Fibroblast of skin of scalp (primary cell): ENCODE measurements around the gene SLC5A1. TPM values are rescaled to one million over a fixed set of nuclear protein-coding genes. Genes with fewer than 3 reads are reported as not detected.

Experiments
- DNase-seq: peaks from one replicate; pipeline ENCODE4 v3.0.0-alpha.2; 2013
- polyA plus RNA-seq, 2 experiments: library from polyadenylated mRNA; unstranded; fragments of 120-200 nt; gene quantifications; one replicate each; pipeline ENCODE4 v1.2.1, GENCODE V29; 2013; ENCODE audit not compliant: insufficient read length in 2 of 2

The SLC5A1 gene
- not detected for polyA plus RNA-seq (2013, experiment 1 of 2; ENCODE audit: insufficient read length)
- not detected for polyA plus RNA-seq (2013, experiment 2 of 2; ENCODE audit: insufficient read length)

DNA sequence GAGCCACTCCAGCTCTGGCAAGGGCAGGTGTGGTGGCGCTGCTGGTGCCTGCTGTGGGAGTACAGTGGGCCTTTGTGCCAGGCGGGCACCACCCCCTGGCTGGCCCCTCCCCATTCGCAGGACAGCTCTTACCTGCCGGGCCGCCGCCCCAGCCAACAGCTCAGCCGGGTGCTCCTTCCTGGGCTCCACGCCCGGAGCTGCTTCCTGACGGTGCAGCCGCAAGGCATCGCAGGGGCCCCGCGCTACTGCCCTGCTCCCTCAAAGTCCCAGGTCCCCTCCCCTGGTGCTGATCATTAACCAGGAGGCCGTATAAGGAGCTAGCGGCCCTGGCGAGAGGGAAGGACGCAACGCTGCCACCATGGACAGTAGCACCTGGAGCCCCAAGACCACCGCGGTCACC is at the start of gene SLC5A1:
Gene SLC5A1, plus strand, starts transcription at position 338 of the 400 bp plus-strand sequence. Its CDS starts 21 bp downstream, at position 359.
- DNase-seq, result no peak

DNA sequence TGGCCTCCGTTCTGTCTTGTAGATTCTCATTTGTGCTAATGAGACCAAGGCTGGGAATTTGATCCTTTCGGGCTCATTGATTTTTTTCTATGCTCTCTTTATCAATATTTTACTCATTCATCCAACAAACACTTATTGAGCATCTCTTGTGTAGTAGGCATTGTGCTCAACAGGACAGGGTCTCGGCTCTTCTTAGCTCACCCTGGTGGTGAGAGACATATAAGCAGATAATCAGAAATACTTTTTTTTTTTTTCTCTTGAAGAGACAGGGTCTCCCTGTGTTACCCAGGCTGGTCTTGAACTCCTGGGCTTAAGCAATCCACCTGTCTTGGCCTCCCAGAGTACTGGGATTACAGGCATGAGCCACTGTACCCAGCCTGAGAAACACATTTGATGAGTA is 48.0 kb upstream of the SLC5A1 start:
- no peak for DNase-seq

DNA sequence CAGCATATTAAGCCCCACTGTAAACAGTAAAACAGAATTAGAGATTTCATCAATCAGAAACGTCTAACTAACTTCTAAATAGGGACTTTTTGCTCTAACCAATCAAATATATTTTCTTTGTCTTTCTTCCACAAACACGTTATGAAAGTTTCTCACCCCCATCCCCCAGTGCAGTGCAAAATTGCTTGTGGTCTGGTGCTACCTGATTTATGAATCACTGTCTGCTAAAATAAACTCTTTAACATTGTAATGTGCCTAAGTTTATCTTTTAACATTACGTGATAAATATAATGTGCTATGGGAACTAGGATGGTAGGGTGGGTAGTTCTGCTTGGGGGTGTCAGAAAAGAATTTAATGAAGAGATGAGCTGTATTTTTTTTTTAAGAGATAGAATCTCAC is 47.3 kb upstream of the SLC5A1 start:
- DNase-seq, result no peak

DNA sequence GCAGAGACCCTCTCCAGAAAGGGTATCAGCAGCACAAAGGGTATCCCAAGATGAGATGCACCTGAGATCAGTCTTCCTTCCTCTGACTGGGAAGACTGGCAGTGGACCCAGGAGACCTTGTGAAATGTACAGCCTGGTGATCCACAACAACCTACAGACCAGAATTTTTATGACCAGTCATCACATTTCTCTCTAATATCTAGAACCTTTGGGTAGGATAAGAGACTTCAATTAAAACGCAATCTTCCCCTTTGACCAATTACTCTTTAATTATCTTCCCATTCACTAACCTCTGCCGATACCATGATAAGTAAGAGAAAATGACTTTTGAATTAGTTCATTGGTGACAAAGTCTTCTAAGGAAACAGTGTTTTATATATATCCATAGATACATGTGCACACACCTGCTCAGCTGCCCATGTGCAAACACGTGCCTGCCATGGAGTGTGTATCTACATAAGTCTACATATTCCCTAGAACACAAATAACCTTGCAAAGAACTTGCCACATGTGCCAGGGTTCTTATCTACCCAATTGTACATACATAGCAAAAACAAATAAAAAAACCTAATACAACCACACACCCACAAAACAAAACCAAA is 44.2 kb upstream of the SLC5A1 start:
- DNase-seq, result no peak

DNA sequence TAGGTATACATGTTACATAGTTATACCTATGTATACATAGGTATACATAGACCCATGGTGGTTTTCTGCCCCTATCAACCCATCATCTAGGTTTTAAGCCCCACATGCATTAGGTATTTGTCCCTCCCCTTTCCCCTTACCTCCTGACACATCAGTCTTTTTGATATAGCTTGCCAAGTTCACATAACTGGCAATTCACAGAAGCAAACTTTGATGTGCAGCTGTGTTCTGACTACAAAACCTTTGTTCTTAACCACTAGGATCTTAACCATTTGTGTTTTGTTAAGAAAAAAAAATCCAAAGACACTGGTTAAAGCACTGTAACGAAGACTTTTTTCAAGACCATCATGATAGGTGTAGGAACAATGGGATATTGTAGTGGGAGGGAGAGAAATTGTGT is 42.9 kb upstream of the SLC5A1 start:
- no peak for DNase-seq

DNA sequence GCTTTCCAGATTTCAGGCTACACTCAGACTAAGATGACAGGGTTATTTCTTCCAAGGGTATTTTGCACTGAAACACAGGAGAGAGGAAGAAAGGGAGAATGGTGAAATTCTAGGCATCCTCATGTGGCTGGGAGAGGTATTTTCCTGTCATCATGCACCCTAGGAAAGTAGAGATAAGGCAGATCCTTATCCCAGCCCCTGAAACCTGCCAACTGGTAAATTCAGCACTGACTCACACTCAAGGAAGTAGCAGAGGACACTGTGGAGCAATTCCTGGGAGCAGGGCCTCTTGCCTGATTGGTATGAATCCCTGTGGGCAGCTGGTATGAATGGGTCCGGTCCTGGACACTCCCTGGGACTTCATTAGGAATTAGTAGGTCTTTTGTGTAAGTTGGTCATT is 37.6 kb upstream of the SLC5A1 start:
- peak; percentile 8 for DNase-seq

DNA sequence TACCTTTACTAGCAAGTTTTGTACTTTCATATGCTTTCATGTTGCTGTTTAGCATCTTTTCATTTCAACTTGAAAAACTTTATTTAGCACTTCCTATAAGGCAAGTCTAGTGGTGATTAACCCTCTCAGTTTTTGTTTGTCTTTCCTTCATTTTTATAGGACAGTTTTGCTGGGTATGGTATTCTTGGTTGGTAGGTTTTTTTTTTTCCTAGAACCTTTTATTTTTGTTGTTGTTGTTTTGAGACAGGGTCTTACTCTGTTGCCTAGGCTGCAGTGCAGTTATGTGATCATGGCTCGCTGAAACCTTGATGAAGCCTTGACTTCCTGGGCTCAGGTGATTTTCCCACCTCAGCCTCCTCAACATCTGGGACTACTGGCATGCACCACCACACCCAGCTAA is 29.9 kb upstream of the SLC5A1 start:
- DNase-seq, result no peak

DNA sequence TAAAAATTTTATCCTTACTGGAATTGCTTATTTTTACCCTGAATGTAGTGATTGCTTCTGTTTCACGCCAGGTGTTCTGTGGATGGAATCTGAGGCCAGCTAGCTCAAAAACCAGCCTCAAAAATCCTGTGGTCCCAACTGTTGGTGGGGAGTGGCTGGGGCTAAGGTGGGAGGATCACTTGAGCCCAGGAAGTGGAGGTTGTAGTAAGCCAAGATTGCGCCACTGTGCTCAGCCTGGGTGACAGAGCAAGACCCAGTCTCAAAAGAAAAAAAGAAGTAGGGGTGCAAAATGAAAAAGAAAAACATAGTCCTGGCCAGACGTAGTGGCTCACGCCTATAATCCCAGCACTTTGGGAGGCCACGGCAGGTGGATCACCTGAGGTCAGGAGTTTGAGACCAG is 27.0 kb upstream of the SLC5A1 start:
- DNase-seq, result no peak

DNA sequence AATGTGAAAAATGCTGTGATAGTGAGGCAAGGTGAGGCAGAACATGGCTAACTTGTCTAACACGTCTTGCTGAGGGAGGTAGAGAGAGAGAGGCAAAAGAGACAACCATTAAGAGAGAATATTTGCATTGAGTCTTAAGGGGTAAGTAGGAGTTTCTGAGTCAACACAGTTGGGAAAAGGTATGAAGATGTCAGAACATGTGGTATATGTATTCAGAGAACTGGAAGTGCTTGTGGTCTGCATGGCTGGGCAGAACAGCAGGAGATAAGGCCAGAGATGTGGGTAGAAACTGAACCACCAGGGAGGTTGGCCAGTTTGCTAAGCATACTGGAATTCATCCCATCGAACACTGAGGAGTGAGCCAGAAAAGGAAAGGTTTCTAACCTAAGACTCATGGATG is 25.0 kb upstream of the SLC5A1 start:
- DNase-seq, result peak; percentile 41

DNA sequence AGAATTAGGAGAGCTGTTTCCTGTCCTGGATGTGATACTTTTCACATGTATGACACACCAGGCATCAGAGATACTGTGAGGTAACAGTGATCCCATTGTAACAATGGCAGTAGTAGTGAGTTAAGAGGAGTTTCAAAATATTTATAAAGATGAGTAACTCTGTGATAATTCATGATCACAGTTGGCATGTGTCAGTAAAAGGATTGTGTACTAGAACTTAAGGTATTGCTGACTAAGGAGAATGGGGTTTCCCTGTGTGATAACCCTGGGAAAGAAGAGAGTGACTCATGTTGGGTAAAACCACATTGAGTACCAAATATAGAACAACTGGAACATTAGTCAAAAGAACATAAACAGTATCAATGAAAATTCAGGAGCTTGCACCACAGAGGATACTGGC is 22.9 kb upstream of the SLC5A1 start:
- DNase-seq, result peak; percentile 77

DNA sequence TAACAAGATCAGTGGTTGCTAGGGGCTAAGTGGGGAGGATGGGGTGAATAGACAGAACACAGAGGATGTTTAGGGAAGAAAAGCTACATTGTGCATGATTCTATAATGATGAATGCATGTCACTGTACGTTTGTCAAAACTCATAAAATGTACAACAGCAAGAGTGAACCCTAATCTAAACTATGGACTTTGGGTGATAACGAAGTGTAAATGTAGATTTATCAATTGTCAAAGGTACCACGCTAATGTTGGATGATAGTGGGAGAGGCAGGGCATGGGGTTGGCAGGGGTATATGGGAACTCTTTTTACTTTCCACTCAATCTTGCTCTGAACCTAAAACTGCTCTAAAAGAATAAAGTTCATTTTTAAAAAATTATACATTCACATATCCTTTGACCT is 21.3 kb upstream of the SLC5A1 start:
- no peak for DNase-seq

DNA sequence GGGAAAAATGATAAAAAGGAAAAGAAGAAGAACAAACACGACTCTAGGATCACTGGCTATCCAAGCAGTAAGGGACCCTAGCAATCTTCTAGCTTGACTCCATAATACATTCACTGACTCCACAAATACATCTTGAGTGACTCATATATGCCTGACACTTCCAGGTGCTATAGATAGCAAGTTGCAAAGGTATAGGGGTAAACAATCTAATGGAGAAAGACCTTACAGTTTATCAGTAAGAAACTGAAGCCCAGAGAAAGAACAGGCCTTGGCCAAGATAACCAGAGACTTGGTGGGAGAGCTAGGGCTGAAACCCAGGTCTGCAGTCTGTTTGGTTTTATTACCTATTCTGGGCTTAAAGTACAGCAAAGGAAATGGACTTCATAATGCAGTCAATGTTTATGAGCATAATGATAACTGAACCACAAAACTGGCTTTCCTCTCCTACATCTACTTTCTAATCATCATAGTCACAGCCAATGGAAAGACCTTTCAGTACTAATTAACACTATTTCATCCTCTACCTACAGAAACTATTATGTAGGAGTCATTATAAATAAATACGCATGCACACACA is 19.7 kb upstream of the SLC5A1 start:
- no peak for DNase-seq

DNA sequence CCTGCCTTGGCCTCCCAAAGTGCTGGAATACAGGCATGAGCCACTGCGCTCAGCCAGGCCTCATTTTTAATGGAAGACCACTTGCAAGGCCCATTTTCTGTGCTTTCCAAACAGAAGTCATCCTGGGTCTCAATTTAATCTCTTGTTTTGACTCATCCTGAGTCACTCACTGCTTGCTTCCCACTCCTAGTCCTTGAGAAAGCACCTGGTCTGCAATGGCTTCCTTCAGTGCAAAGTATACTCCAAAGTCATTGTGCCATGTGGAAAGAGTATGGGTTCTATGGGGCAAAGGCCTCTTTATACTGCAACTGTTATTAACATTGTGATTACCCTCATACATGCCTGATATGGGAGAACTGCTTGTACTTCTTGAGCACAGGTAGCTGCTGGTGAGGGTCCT is 18.3 kb upstream of the SLC5A1 start:
- DNase-seq, result no peak

DNA sequence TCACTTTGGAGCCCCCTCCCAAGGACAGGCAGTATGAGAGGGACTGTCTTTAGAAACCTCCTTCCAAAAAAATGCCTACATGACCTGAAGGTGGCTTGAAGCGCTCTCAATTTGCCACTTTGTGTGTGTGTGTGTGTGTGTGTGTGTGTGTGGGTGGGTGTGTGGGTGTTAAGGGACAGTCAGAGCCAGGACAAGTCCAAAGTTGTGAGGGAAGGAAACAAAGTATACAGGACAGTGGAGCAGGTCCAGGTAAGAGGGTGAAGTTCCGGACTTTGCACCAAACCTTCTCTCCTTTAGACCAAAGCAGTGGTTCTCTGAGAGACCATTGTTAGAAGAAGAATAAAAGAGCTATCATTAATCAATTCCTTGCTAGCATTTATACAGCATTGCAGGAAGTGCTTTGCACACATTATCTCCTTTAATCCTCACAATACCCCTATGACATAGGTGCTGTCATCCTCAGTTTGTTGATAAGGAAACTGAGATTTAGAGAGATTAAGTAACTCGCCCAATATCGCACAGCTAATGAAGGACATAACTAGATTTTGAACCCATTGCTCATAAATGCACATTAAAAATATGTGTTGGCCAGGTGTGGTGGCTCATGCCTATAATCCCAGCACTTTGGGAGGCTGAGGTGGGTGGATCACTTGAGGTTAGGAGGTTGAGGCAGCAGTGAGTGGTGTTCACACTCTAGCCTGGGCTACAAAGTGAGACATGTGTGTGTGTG is 12.4 kb upstream of the SLC5A1 start:
- DNase-seq, result no peak

DNA sequence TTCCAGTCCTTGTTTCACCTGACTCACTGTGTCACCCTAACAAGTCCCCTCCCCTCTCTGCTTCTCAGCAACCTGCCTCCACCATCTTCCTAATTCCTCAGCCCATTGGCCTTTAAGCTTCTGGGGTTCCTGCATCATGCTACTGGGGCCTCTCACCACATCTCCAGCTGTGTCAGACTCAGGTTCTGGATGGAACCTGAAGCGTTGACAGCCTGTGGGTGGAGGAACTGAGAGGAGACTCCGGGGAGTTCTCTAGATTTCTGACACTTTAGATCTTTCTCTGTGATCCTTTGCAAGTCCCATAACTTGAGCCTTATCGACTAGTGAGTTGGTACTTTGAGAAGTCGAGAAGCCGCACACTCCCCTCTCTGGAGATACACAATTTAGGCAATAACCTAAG is 11.6 kb upstream of the SLC5A1 start:
- DNase-seq, result no peak

DNA sequence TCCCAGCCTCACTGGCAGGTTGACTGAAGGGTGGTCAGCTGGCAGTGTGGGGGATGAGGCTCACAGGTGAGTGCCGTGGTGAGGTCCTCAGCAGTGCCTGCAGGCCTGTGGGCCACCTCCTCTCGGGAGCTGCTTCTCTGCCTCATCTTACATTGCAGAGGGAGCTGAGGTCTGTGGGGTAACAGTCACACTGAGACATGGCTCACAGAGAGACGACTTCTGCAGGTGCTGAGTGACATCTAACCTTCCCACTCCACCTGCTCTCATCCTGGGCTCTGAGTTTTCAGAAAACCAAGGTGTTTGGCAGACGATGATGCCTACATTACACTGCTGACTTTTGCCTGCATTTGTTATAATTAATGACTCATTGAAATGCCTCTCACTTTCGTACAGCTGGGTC is 8.8 kb upstream of the SLC5A1 start:
- no peak for DNase-seq

DNA sequence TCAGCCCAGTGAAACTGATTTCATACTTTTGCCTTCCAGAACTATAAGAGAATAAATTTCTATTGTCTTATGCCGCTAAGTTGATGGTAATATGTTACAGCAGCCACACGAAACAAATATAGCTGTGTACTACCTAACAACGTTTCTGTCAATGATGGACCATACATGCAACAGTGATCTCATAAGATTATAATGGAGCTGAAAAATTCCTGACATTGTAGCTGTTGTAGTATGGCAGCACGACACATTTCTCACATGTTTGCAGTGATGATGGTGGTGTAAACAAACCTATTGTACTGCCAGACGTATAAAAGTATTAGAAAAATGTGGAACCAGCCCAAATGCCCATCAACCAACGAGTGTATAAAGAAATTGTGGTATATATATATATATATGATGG is 5.8 kb upstream of the SLC5A1 start:
- no peak for DNase-seq

DNA sequence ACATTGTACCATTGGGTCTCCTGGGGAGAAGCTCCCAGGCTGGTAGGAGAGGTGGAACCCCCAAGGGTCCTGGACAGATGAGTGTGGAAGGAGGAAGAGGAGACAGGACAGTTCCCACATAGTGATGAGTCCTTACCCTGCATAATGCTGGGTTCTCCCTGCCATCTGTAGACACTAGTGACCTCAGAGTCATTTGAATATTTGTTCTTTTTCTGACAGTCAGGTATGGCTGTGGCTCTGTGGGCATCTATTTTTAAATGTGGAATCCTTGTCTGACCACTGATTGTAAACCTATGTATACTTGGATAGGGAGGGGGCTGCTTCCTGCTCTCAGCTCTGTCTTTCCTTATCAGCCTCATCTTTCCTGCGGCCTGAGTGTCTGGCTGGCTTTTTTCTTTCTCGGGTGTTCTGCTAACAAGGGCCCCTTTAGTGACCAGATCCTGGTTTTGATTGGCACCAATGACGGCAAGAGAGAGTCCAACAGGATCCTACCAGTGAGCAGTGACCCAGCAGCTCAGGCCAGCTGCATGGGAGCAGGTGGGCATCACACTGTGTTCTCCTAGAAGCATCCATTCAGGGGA is 2.6 kb upstream of the SLC5A1 start:
- DNase-seq, result no peak

DNA sequence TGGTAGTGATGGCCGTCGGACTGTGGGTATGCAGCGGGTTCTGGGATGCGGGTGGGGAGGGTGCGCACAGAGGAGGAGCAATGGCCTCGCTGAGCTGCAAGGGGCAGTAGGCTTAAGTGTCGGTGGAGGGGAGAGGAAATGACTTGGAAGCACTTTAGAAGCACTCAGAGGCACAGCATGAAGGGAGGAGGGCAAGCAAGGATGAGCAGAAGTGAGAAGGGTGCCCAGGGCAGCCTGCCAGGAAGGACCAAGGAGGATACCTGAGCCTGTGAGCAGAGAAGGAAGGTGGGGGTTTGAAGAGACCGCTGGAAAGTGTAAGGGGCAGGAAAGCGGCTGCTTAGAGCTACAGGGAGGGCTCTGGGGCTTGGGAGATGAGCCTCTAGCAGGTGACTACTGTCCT is 330 bp downstream of the SLC5A1 start:
- DNase-seq, result no peak

DNA sequence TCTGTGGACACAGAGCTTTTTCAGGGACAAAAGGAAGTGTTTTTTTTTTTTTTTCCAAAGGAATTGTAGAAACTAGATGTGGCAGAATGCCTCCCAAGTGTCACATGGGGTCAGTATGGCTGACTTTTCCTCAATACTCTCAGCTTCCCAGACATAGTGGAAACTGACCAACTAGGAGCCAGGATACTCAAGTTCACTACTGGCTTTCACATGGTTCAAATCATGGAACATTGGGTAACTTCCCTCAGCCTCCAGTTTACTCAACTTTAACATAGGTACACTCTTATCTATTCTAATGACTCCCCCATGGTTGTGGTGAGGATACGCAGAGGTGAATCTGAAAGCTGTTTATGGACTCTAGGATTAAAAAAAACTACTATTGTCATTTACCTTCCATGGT is 1.4 kb downstream of the SLC5A1 start:
- DNase-seq, result no peak

DNA sequence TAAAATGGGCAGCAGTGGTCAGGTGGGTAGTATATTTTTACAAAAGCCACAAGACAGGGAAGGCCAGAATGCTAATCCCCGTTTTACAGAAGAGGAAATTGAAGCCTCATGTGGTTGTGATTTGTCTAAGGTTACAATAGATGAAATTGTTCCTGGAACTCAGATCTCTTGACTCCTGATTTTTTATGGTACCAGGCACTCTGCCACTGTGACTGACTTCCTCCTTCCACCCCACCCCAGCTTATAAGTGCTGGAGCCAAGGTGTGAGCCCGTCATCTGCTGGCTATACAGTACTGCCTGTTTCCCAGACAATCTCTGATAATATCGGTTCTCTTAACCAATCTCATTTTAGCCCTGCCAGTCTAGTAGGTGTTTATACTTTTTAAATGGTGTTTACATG is 1.9 kb downstream of the SLC5A1 start:
- no peak for DNase-seq

DNA sequence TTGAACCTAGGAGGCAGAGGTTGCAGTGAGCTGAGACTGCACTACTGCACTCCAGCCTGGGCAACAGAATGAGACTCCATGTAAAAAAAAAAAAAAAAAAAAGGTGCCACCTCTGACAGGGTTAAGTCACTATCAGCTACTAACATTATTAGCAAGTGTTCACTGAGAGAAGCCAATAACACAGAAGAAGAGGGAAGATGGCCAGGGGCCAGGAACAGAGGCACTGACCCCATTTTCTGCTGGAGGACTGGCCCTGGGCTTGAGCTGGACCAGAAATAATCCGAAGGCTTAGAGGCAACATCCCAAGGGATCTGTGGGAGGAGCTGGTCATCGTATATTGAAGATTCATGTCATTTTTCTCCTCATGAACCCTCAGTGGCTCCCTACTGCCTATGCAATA is 5.0 kb downstream of the SLC5A1 start:
- no peak for DNase-seq

DNA sequence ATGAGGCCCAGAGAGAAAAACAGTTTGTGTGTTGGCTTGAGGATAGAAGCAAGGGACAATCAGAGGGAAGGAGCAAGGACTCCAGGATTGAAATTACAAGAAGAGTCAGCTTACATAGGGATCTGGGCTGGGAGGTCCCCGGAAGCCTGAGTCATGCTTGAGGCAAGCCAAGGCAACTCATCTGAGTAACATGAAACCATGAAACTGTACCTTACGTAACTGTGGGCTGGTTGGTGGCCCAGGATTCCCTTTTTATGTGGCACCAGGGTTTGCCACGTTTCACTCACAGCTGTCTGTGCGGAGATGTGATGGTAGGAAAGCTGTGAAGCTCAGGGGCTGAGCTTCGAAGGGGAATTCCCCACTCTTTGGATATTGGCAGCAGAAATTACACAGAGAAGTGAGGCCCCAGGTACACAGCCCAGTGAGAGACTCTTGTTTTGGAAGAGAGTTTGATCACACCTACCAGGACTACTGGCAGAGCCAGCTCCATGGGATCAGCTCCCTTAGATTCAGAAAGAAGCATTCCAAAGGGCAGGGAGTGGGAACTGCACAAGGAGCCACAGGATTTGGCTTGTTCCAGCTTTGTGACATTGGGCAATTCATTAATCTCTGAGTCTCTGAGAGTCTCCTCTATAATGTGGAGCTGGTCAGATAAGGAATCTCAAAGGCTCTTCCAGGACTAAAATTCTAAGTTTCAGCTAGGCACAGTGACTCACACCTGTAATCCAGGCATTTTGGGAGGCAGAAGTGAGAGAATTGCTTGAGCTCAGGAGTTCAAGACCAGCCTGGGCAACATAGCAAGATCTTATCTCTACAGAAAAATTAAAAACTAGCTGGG is 7.8 kb downstream of the SLC5A1 start:
- peak; percentile 74 for DNase-seq
